AG10803 (cell line): ENCODE measurements around the gene KCNK6.

Source experiments
- DNase-seq: peaks from one replicate; pipeline ENCODE4 v3.0.0; 2010; ENCODE audit warnings: low read depth
- H3K4me3 ChIP-seq: 2 replicates; pipeline ENCODE4 v1.5.1; 2011; ENCODE audit warnings: mild to moderate bottlenecking, low read length, control low read depth
- TF ChIP-seq, protein P1 (sequence below): conservative IDR thresholded peaks from 2 replicates; pipeline ENCODE4 v1.5.1; 2011; ENCODE audit warnings: mild to moderate bottlenecking, low read length, control low read depth, inconsistent platforms

The KCNK6 gene

DNA sequence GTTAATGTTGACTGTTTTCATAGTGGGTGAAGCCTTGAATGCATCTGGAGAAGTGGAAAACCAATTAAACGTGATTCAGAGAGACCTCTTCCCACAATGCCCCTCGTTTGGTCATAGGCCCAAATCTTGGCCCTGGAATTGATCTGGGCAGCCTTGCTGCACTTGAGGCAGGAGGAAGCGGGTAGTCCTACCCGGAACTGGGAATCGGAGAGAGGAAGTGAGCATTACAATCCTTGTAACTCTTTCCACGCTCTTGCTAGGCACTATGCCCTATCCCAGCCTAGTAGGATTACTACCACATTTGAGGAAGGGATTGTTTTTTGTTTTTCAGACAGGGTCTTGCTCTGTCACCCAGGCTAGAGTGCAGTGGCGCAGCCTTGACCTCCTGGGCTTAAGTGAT lies 3.6 kb downstream of the KCNK6 start:
- DNase-seq, result no peak
- no peak overlapping the region for H3K4me3 ChIP-seq
- TF ChIP-seq, protein P1, sequence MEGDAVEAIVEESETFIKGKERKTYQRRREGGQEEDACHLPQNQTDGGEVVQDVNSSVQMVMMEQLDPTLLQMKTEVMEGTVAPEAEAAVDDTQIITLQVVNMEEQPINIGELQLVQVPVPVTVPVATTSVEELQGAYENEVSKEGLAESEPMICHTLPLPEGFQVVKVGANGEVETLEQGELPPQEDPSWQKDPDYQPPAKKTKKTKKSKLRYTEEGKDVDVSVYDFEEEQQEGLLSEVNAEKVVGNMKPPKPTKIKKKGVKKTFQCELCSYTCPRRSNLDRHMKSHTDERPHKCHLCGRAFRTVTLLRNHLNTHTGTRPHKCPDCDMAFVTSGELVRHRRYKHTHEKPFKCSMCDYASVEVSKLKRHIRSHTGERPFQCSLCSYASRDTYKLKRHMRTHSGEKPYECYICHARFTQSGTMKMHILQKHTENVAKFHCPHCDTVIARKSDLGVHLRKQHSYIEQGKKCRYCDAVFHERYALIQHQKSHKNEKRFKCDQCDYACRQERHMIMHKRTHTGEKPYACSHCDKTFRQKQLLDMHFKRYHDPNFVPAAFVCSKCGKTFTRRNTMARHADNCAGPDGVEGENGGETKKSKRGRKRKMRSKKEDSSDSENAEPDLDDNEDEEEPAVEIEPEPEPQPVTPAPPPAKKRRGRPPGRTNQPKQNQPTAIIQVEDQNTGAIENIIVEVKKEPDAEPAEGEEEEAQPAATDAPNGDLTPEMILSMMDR, result no peak

DNA sequence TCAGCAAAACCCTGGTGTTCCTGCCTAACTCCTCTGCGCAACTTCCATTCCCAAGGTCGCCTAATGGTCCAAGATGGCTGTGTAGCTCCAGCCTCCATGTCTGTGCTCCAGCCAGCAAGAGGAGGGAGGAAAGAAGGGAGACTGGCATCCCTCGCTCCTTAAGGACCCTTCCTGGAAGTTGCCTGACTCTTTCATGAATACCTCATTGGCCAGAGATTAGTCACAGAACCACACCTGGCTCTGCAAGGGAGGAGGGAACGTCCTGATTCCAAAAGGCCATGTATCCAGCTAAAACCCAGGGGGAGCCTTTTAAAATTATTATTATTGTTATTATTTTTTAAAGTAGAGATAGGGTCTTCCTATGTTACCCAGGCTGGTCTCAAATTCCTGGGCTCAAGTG lies 4.8 kb downstream of the KCNK6 start:
- TF ChIP-seq, protein P1, result no peak
- no peak for DNase-seq
- no peak overlapping the region for H3K4me3 ChIP-seq

DNA sequence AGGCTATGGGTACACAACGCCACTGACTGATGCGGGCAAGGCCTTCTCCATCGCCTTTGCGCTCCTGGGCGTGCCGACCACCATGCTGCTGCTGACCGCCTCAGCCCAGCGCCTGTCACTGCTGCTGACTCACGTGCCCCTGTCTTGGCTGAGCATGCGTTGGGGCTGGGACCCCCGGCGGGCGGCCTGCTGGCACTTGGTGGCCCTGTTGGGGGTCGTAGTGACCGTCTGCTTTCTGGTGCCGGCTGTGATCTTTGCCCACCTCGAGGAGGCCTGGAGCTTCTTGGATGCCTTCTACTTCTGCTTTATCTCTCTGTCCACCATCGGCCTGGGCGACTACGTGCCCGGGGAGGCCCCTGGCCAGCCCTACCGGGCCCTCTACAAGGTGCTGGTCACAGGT lies 6.9 kb downstream of the KCNK6 start:
- H3K4me3 ChIP-seq, result no peak overlapping the region
- TF ChIP-seq, protein P1, result no peak
- no peak for DNase-seq

DNA sequence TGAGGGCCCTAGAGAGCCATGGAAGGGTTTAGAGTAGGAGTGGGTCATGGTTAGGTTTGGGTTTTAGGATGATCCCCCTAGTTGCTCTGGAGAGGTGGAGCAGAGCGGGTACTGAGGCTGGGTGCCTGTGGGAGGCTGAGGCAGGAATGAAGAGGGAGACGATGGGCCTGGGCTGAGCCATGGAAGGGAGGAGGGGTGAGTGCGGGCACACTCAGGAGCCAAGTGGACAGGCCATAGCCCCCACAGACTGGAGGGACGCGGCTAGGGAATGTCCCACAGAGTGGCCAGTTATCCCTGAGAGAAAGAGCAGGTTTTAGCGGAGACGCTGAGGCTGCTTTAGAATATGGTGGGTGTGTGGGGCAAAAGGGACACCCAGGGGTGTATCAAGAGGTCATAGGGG lies 10.0 kb downstream of the KCNK6 start:
- H3K4me3 ChIP-seq, result no peak overlapping the region
- TF ChIP-seq, protein P1, result no peak
- DNase-seq, result no peak

DNA sequence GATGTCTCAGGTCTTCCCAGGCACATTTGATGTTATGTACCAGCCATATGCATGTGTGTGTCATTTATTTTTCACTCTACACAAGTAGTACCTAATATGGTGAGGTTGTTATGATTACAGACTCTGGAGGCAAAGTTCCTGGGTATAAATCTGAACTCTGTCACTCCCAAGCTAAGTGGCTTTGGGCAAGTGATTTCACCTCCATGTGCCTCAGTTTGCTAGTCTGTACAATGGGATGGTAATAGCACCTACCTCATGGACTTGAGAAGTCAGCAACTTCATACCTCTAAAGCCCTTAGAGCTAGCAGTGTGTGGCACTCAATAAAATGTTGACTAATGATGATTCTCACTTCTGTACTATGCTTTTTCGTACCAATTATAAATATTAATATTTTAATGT lies 12.1 kb downstream of the KCNK6 start:
- TF ChIP-seq, protein P1, result no peak
- DNase-seq, result no peak
- no peak overlapping the region for H3K4me3 ChIP-seq

DNA sequence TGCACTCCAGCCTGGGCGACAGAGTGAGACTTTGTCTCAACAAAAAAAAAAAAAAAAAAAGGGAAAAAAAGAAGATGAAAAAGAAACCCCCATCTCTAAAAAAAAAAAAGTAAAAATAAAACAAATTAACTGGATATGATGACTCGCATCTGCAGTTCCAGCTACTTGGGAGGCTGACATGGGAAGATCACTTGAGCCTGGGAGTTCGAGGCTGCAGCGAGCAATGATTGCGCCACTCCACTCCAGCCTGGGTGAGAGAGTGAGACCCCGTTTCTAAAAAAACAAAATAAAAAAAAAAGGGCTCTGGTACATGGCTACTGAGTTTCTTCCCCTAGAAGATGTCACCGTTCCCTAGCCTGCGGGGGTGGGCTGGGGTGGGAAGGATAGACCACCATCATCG lies 13.6 kb downstream of the KCNK6 start:
- no peak for DNase-seq
- TF ChIP-seq, protein P1, result no peak
- no peak overlapping the region for H3K4me3 ChIP-seq

DNA sequence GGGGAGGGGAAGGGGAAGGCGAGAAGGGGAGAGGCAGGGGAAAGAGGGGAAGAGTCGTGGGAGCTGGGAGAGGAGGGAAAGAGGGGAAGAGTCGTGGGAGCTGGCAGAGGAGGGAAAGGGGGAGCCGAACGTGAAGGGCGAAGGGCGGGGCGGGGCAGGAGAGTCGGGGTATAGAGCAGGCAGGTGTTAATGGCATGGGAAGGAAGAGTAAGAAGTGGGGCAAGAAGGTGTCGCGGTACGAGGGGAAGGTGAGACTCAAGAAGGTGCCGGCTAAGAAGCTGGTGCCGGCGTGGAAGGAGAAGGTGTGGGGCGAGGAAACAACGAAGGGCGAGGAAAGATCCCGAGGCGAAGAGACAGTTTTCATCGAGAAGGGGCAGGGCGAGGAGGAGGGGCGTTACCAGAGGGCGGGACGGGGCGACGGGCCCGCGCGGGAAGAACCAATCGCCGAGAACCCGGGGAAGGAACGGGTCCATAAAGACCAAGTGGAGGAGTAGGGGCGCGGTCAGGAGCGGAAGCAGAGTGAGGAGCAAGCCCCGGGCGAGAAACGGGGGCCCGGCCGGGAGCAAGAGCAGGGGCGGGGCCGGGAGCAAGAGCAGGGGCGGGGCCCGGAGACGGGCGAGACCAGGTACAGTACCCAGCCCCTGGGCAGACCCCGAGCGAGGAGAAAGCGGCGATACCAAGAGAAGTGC lies 16.4 kb downstream of the KCNK6 start:
- peak overlapping the region; percentile 94 for H3K4me3 ChIP-seq
- DNase-seq, result peak; percentile 94
- TF ChIP-seq, protein P1, result no peak
